ENCODE data around the gene RALGPS2. TPM values are rescaled to one million over a fixed set of nuclear protein-coding genes. Genes with fewer than 3 reads are reported as not detected.

The RALGPS2 gene
- total RNA-seq, 1 experiment from 2014 or later = 238 TPM

GRCh38 chr1:178706432-178706831, 18.6 kb upstream of the RALGPS2 start:
- Histone ChIP-seq H4K20me1 (ENCODE audit: insufficient read depth, low read depth, low read length) (no peaks in the 10 kb centered on the region), H3K4me2 (ENCODE audit: low read depth, low read length, poor library complexity, severe bottlenecking) (no peak overlapping the region), H3K4me1 (ENCODE audit: low read length) (peaks cover 80% of the 10 kb centered on the region), H3K79me2 (ENCODE audit: low read length) (peaks cover 26% of the 10 kb centered on the region), H3K36me3 (ENCODE audit: insufficient read depth, low read length) (peaks cover 35% of the 10 kb centered on the region), H3K9ac (ENCODE audit: low read length) (no peak overlapping the region), H3K27ac (ENCODE audit: low read length) (peak overlapping the region; percentile 77), H3K27me3 (ENCODE audit: low read length) (no peaks in the 10 kb centered on the region), H3K4me3 (ENCODE audit: low read length) (no peak overlapping the region), H2AFZ (ENCODE audit: low read length) (no peak overlapping the region), H3K9me2 (replicated peaks; ENCODE audit: insufficient read depth, low read length) (no peaks in the 10 kb centered on the region), H3K9me3 (ENCODE audit: low read length) (no peaks in the 10 kb centered on the region)
- no peak for DNase-seq

- Histone ChIP-seq H2AFZ (ENCODE audit: low read length) (no peak overlapping the region), H3K36me3 (ENCODE audit: insufficient read depth, low read length) (no peaks in the 10 kb centered on the region), H3K9ac (ENCODE audit: low read length) (no peak overlapping the region), H3K4me1 (ENCODE audit: low read length) (peaks cover 64% of the 10 kb centered on the region), H4K20me1 (ENCODE audit: insufficient read depth, low read depth, low read length) (no peaks in the 10 kb centered on the region), H3K27ac (ENCODE audit: low read length) (peak overlapping the region; percentile 80; the same call in 1 of the 2 replicates), H3K4me3 (ENCODE audit: low read length) (no peak overlapping the region), H3K4me2 (ENCODE audit: low read depth, low read length, poor library complexity, severe bottlenecking) (no peak overlapping the region), H3K27me3 (ENCODE audit: low read length) (no peaks in the 10 kb centered on the region), H3K9me3 (ENCODE audit: low read length) (no peaks in the 10 kb centered on the region), H3K79me2 (ENCODE audit: low read length) (no peaks in the 10 kb centered on the region), H3K9me2 (replicated peaks; ENCODE audit: insufficient read depth, low read length) (no peaks in the 10 kb centered on the region)
- DNase-seq = no peak
Observed at GRCh38 chr1:178713259-178713658, 11.8 kb upstream of the RALGPS2 start.

- Histone ChIP-seq H4K20me1 (ENCODE audit: insufficient read depth, low read depth, low read length) (no peaks in the 10 kb centered on the region), H3K9me3 (ENCODE audit: low read length) (no peaks in the 10 kb centered on the region), H3K4me1 (ENCODE audit: low read length) (peaks cover 65% of the 10 kb centered on the region), H3K36me3 (ENCODE audit: insufficient read depth, low read length) (peaks cover 3% of the 10 kb centered on the region; the same call in 1 of the 2 replicates), H3K4me3 (ENCODE audit: low read length) (no peak overlapping the region), H3K4me2 (ENCODE audit: low read depth, low read length, poor library complexity, severe bottlenecking) (no peak overlapping the region), H2AFZ (ENCODE audit: low read length) (no peak overlapping the region), H3K27ac (ENCODE audit: low read length) (peak overlapping the region; percentile 80), H3K27me3 (ENCODE audit: low read length) (no peaks in the 10 kb centered on the region), H3K9me2 (replicated peaks; ENCODE audit: insufficient read depth, low read length) (no peaks in the 10 kb centered on the region), H3K9ac (ENCODE audit: low read length) (no peak overlapping the region), H3K79me2 (ENCODE audit: low read length) (peaks cover 3% of the 10 kb centered on the region; the same call in 1 of the 2 replicates)
- no peak for DNase-seq
Observed at GRCh38 chr1:178714453-178714852, 10.6 kb upstream of the RALGPS2 start.

- Histone ChIP-seq H3K36me3 (ENCODE audit: insufficient read depth, low read length) (peaks cover 6% of the 10 kb centered on the region; the same call in 1 of the 2 replicates), H2AFZ (ENCODE audit: low read length) (no peak overlapping the region), H3K4me2 (ENCODE audit: low read depth, low read length, poor library complexity, severe bottlenecking) (peak overlapping the region; percentile 45), H3K9me3 (ENCODE audit: low read length) (no peaks in the 10 kb centered on the region), H3K9ac (ENCODE audit: low read length) (no peak overlapping the region), H3K4me3 (ENCODE audit: low read length) (no peak overlapping the region), H3K9me2 (replicated peaks; ENCODE audit: insufficient read depth, low read length) (no peaks in the 10 kb centered on the region), H4K20me1 (ENCODE audit: insufficient read depth, low read depth, low read length) (no peaks in the 10 kb centered on the region), H3K4me1 (ENCODE audit: low read length) (peaks cover 60% of the 10 kb centered on the region), H3K27ac (ENCODE audit: low read length) (peak overlapping the region; percentile 80), H3K79me2 (ENCODE audit: low read length) (peaks cover 4% of the 10 kb centered on the region; the same call in 1 of the 2 replicates), H3K27me3 (ENCODE audit: low read length) (no peaks in the 10 kb centered on the region)
- DNase-seq = no peak
Observed at GRCh38 chr1:178716111-178716510, 8.9 kb upstream of the RALGPS2 start.

- no peak overlapping the region for H2AFZ ChIP-seq (ENCODE audit: low read length)
Observed at GRCh38 chr1:178718520-178718919, 6.5 kb upstream of the RALGPS2 start.

GRCh38 chr1:178723546-178723945, 1.5 kb upstream of the RALGPS2 start:
- peaks cover 65% of the 10 kb centered on the region for H3K4me1 ChIP-seq (ENCODE audit: low read length)
- peak overlapping the region; percentile 95 for H3K9ac ChIP-seq (ENCODE audit: low read length)
- no peaks in the 10 kb centered on the region for H4K20me1 ChIP-seq (ENCODE audit: insufficient read depth, low read depth, low read length)
- no peak overlapping the region for H2AFZ ChIP-seq (ENCODE audit: low read length)
- no peaks in the 10 kb centered on the region for H3K9me2 ChIP-seq (replicated peaks; ENCODE audit: insufficient read depth, low read length)
- H3K9me3 ChIP-seq (ENCODE audit: low read length) = no peaks in the 10 kb centered on the region
- peak overlapping the region; percentile 89 for H3K4me3 ChIP-seq (ENCODE audit: low read length)
- H3K36me3 ChIP-seq (ENCODE audit: insufficient read depth, low read length) = peaks cover 27% of the 10 kb centered on the region
- H3K4me2 ChIP-seq (ENCODE audit: low read depth, low read length, poor library complexity, severe bottlenecking) = peak overlapping the region; percentile 76
- peaks cover 53% of the 10 kb centered on the region for H3K79me2 ChIP-seq (ENCODE audit: low read length)
- peak overlapping the region; percentile 95 for H3K27ac ChIP-seq (ENCODE audit: low read length)
- DNase-seq = no peak
- no peaks in the 10 kb centered on the region for H3K27me3 ChIP-seq (ENCODE audit: low read length)

More at GRCh38 chr1:178718520-178718919, 6.5 kb upstream of the RALGPS2 start:
- Histone ChIP-seq H3K4me3 (ENCODE audit: low read length) (no peak overlapping the region), H4K20me1 (ENCODE audit: insufficient read depth, low read depth, low read length) (no peaks in the 10 kb centered on the region), H3K27ac (ENCODE audit: low read length) (peak overlapping the region; percentile 80), H3K9me2 (replicated peaks; ENCODE audit: insufficient read depth, low read length) (no peaks in the 10 kb centered on the region), H3K4me1 (ENCODE audit: low read length) (peaks cover 76% of the 10 kb centered on the region), H3K9ac (ENCODE audit: low read length) (0 out of 2 replicates have a peak overlapping the region, but pooled peaks have one; percentile 12), H3K36me3 (ENCODE audit: insufficient read depth, low read length) (peaks cover 6% of the 10 kb centered on the region; the same call in 1 of the 2 replicates), H3K79me2 (ENCODE audit: low read length) (peaks cover 9% of the 10 kb centered on the region), H3K4me2 (ENCODE audit: low read depth, low read length, poor library complexity, severe bottlenecking) (peak overlapping the region; percentile 8), H3K9me3 (ENCODE audit: low read length) (no peaks in the 10 kb centered on the region), H3K27me3 (ENCODE audit: low read length) (no peaks in the 10 kb centered on the region)
- DNase-seq = no peak

- Histone ChIP-seq H3K79me2 (ENCODE audit: low read length) (peaks cover 60% of the 10 kb centered on the region), H3K27ac (ENCODE audit: low read length) (peak overlapping the region; percentile 95), H3K9ac (ENCODE audit: low read length) (peak overlapping the region; percentile 95)
Observed at GRCh38 chr1:178724376-178724727, 692 bp upstream of the RALGPS2 start.

GRCh38 chr1:178725466-178726086, 532 bp downstream of the RALGPS2 start:
- Histone ChIP-seq H2AFZ (ENCODE audit: low read length) (no peak overlapping the region), H3K4me3 (ENCODE audit: low read length) (peak overlapping the region; percentile 89), H3K9ac (ENCODE audit: low read length) (peak overlapping the region; percentile 95), H3K9me3 (ENCODE audit: low read length) (no peaks in the 10 kb centered on the region), H3K27me3 (ENCODE audit: low read length) (no peaks in the 10 kb centered on the region), H3K4me1 (ENCODE audit: low read length) (peaks cover 60% of the 10 kb centered on the region), H3K9me2 (replicated peaks; ENCODE audit: insufficient read depth, low read length) (no peaks in the 10 kb centered on the region), H4K20me1 (ENCODE audit: insufficient read depth, low read depth, low read length) (no peaks in the 10 kb centered on the region), H3K27ac (ENCODE audit: low read length) (peak overlapping the region; percentile 95), H3K4me2 (ENCODE audit: low read depth, low read length, poor library complexity, severe bottlenecking) (peak overlapping the region; percentile 76), H3K79me2 (ENCODE audit: low read length) (peaks cover 70% of the 10 kb centered on the region), H3K36me3 (ENCODE audit: insufficient read depth, low read length) (peaks cover 41% of the 10 kb centered on the region)
- peak; percentile 71 for DNase-seq

More at GRCh38 chr1:178724376-178724727, 692 bp upstream of the RALGPS2 start:
- Histone ChIP-seq H3K4me1 (ENCODE audit: low read length) (peaks cover 64% of the 10 kb centered on the region), H3K4me2 (ENCODE audit: low read depth, low read length, poor library complexity, severe bottlenecking) (peak overlapping the region; percentile 76), H4K20me1 (ENCODE audit: insufficient read depth, low read depth, low read length) (no peaks in the 10 kb centered on the region), H3K9me3 (ENCODE audit: low read length) (no peaks in the 10 kb centered on the region), H2AFZ (ENCODE audit: low read length) (no peak overlapping the region), H3K4me3 (ENCODE audit: low read length) (peak overlapping the region; percentile 89), H3K36me3 (ENCODE audit: insufficient read depth, low read length) (peaks cover 33% of the 10 kb centered on the region), H3K27me3 (ENCODE audit: low read length) (no peaks in the 10 kb centered on the region), H3K9me2 (replicated peaks; ENCODE audit: insufficient read depth, low read length) (no peaks in the 10 kb centered on the region)
- DNase-seq = peak; percentile 75
